GM12872 (cell line): ENCODE measurements around the gene IRF2.

Experiments used
- TF ChIP-seq, protein P1 (sequence below): IDR thresholded peaks from 3 replicates; pipeline ENCODE4 v1.5.1; 2011; ENCODE audit warnings: low read depth, mild to moderate bottlenecking, low read length, moderate library complexity; ENCODE audit not compliant: insufficient read depth

IRF2 gene

DNA sequence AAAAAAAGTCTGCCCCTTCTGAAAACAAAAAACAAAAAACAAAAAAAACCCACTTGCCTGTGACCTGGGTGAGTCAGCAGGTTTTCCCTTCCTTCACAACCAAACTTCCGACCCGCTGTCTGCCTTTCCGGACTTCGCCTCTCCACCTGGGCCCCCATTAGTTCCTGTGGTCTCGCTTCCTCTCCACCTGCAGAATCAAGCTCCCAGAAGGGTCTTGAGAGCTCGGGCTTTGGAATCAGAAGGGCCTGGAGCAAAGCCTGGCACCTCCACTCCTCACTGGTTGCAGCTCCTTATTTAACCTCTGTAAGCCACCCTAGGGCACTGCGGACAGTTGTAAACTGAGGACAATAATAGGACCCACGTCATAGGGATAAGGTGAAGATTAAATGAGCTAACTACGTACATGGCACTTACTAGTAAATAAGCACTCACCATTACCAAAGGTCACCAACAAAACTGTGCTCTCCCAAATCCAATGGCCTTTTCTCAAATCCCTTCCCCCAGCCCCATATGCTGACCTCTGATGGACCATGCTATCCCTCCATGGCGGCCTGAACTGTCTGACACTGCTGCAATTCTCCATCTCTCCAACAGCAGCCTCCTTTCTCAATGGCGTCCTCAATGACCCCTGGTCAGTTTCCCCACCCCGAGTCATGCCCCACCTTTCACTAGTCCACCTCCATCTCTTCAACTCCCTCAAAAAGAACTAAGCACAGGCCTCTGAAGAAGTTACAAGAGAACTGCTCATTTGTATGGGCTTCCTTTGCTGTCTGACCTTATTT lies 64.2 kb downstream of the IRF2 start:
- TF ChIP-seq, protein P1, sequence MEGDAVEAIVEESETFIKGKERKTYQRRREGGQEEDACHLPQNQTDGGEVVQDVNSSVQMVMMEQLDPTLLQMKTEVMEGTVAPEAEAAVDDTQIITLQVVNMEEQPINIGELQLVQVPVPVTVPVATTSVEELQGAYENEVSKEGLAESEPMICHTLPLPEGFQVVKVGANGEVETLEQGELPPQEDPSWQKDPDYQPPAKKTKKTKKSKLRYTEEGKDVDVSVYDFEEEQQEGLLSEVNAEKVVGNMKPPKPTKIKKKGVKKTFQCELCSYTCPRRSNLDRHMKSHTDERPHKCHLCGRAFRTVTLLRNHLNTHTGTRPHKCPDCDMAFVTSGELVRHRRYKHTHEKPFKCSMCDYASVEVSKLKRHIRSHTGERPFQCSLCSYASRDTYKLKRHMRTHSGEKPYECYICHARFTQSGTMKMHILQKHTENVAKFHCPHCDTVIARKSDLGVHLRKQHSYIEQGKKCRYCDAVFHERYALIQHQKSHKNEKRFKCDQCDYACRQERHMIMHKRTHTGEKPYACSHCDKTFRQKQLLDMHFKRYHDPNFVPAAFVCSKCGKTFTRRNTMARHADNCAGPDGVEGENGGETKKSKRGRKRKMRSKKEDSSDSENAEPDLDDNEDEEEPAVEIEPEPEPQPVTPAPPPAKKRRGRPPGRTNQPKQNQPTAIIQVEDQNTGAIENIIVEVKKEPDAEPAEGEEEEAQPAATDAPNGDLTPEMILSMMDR: no peak

- TF ChIP-seq, protein P1: no peak
These were observed 64.8 kb downstream of the IRF2 start for GRCh38 chr4:184409502-184409901.

DNA sequence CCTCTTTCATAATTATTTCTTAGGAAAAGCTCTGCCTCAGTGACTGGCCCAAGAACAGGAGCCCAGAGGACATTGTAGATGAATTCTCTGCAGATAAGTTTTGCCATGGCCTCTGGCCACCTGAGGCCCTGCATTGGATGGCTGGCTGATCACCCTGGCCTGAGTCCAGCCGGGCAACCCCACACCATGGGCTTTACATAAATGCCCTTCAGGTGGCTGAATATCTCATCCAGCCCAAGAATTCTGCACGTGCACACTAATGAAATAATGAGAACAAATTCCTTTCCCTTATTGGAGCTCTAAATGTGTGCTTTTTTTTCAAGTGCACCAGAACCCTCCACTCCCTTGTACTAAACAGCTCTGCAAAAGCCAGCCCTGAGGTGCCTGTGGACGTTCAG lies 65.7 kb downstream of the IRF2 start:
- TF ChIP-seq, protein P1: no peak

GRCh38 chr4:184408021-184408683 lies 66.2 kb downstream of the IRF2 start:
- TF ChIP-seq, protein P1: no peak

- TF ChIP-seq, protein P1: no peak
These were observed 67.4 kb downstream of the IRF2 start for GRCh38 chr4:184406958-184407391.

DNA sequence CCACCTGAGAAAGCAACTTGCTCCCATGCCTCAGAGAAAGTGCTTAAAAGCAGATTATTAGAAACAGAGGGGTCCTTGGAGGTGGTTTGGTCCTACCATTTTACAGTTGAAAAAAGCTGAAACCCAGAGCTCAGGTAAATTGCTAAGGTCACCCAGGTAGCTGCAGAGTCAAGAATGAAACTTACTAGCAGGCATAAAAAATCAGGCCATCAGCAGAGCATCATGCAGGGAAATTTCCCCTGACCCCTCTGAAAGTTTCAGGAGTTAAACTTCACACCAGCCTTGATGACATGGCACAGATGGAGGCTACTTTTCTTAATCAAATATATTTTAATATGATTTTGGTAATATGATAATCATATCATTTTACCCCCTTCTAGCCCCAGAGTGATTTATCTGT lies 70.3 kb downstream of the IRF2 start:
- TF ChIP-seq, protein P1: no peak

DNA sequence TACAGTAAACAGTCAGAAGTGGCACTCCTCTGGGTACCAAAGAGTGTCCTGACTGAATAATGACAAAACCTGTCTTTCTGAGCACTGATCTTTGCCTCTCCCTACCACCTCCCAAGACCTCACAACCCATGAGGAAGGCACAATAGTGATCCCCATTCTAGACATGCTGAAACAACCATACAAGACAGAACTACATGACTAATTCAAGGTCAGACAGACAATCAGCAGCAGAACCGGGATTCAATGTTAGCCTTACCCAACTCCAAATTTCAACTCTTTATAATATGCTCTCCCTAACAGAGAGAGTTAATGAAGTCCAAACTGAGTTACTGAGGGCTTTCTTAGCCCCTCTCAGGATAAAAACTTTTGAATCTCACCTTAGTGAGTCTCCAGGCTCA lies 71.0 kb downstream of the IRF2 start:
- TF ChIP-seq, protein P1: no peak
